Stomach (tissue), 9 donors: Measurements from ENCODE around the gene LRP1B. TPM values are rescaled to one million over a fixed set of nuclear protein-coding genes. Genes with fewer than 3 reads are reported as not detected.
"Not testable (repeated sequence)": the region's sequence is repeated elsewhere in the genome, so short reads cannot be mapped to it uniquely, and the experiment has no call there.

Experiments used
- DNase-seq, 2 donors: peaks; one replicate each; pipeline versions ENCODE4 v3.0.0 to v3.0.0-alpha.2; 2013 to 2019
- H3K27ac ChIP-seq, 5 donors: fragments of 200-600 bp in 4 of 5; sonication (generic) in 4 of 5; one replicate each; pipeline ENCODE4 v1.5.1; 2013 to 2019; ENCODE audit warnings: mild to moderate bottlenecking in 1 of 5, moderate library complexity in 1 of 5
- H3K27me3 ChIP-seq, 3 donors: fragments of 200-600 bp; sonication (generic); one replicate each; pipeline ENCODE4 v1.5.1; 2017 to 2019; ENCODE audit warnings: mixed run types in 1 of 3
- H3K36me3 ChIP-seq, 4 donors: fragments of 200-600 bp; sonication (generic); 1 replicate in 3 of 4; 2 replicates in 1 of 4; pipeline ENCODE4 v1.5.1; 2016 to 2019
- H3K4me1 ChIP-seq, 4 donors: fragments of 200-600 bp; sonication (generic); one replicate each; pipeline ENCODE4 v1.5.1; 2016 to 2019
- H3K4me3 ChIP-seq, 4 donors: fragments of 200-600 bp; sonication (generic) in 3 of 4; one replicate each; pipeline ENCODE4 v1.5.1; 2016 to 2019; ENCODE audit warnings: mild to moderate bottlenecking in 1 of 4
- H3K9me3 ChIP-seq, 4 donors: fragments of 200-600 bp; sonication (generic); one replicate each; pipeline ENCODE4 v1.5.1; 2016 to 2019
- CTCF ChIP-seq, 7 experiments: fragments of 450-650 bp in 4 of 7; fragments of 200-600 bp in 3 of 7; sonication (generic) in 3 of 7; IDR thresholded peaks; one replicate each; pipeline ENCODE4 v1.5.1; 2016 to 2019; ENCODE audit warnings: antibody characterized with exemption in 7 of 7, control low read depth in 2 of 7, mild to moderate bottlenecking in 1 of 7
- EP300 ChIP-seq: sonication (generic); formaldehyde crosslinking; IDR thresholded peaks from one replicate; pipeline ENCODE4 v1.6.1; 2017; ENCODE audit warnings: antibody characterized with exemption
- POLR2A ChIP-seq, 4 donors: fragments of 450-650 bp; IDR thresholded peaks; one replicate each; pipeline ENCODE4 v1.6.1; 2016; ENCODE audit warnings: antibody characterized with exemption in 4 of 4, control low read depth in 2 of 4, mild to moderate bottlenecking in 1 of 4, moderate library complexity in 1 of 4
- POLR2AphosphoS5 ChIP-seq, 3 donors: sonication (generic); formaldehyde crosslinking; IDR thresholded peaks; one replicate each; pipeline ENCODE4 v1.6.1; 2016; ENCODE audit warnings: antibody characterized with exemption in 3 of 3
- WGBS, 5 donors: extraction: QIAGEN DNeasy Blood & Tissue Kit in 3 of 5; methylation state at CpG; one replicate each; pipeline versions ENCODE4 v1.1.5 to v1.1.7; 2013 to 2018; 5-methylcytosine and 5-hydroxymethylcytosine counted together
- intact Hi-C: fragments of 100-400 bp; cut with DNase I; formaldehyde crosslinking; loops from one replicate; pipeline ENCODE4 v1.15.1; 2023; ENCODE audit warnings: low total_unique reads
- polyA plus RNA-seq, 3 donors: library from polyadenylated mRNA; stranded (reverse); fragments of 200-250 nt; gene quantifications; one replicate each; pipeline ENCODE4 v1.2.3, GENCODE V29; 2013
- total RNA-seq, 5 donors: library from RNA; depleted of rRNA; stranded (reverse); fragments of >200 nt; gene quantifications; one replicate each; pipeline versions ENCODE4 v1.1.0 to v1.2.3, GENCODE V29; 2014 to 2016
- donor health status: healthy with polysubstance abuse.
- donor health status: Bipolar disorder and iron deficiency.
- donor health status: healthy.

Gene LRP1B
- total and polyA plus RNA-seq, 8 donors: under 0.01 to 9.0 (median 0.38) TPM

GRCh38 chr2:140654565-140654964 is 1476.3 kb downstream of the LRP1B start:
- Histone ChIP-seq H3K4me1 (peaks cover 0 to 12% (median 0%) of the 10 kb centered on the region in 4 donors), H3K27me3 (no peaks in the 10 kb centered on the region), H3K4me3 (no peak overlapping the region), H3K36me3 (no peaks in the 10 kb centered on the region), H3K9me3 (no peaks in the 10 kb centered on the region), H3K27ac (no peak overlapping the region)
- TF ChIP-seq EP300 (no peak), POLR2A (IDR thresholded peaks at IDR 0.05) (no peak), POLR2AphosphoS5 (IDR thresholded peaks at IDR 0.05) (no peak), CTCF (IDR thresholded peaks at IDR 0.05) (no peak)
- WGBS, 5 donors: 77 to 90% (median 82%) methylated on average over 3 of the region's 3 CpGs
- DNase-seq: peak in 1 of 2 donors; percentile 16
- intact Hi-C loops: no loop called here

- WGBS, 5 donors: 56 to 69% (median 60%) methylated on average over 3 of the region's 3 CpGs
- intact Hi-C loops: no loop called here
- no peak for DNase-seq
- no peak overlapping the region for H3K4me3 ChIP-seq
- no peaks in the 10 kb centered on the region for H3K27me3 ChIP-seq
- peaks cover 0 to 4% (median 0%) of the 10 kb centered on the region in 4 donors for H3K4me1 ChIP-seq
- no peaks in the 10 kb centered on the region for H3K36me3 ChIP-seq
- no peak overlapping the region for H3K27ac ChIP-seq
- TF ChIP-seq POLR2AphosphoS5 (IDR thresholded peaks at IDR 0.05) (no peak), CTCF (IDR thresholded peaks at IDR 0.05) (no peak), EP300 (no peak), POLR2A (IDR thresholded peaks at IDR 0.05) (no peak)
- H3K9me3 ChIP-seq: no peaks in the 10 kb centered on the region
These were observed 1480.0 kb downstream of the LRP1B start for GRCh38 chr2:140650825-140651224.

GRCh38 chr2:140650134-140650533 is 1480.7 kb downstream of the LRP1B start:
- WGBS, 5 donors: 82 to 98% (median 96%) methylated on average over 4 of the region's 4 CpGs
- H3K27ac ChIP-seq, intact Hi-C loops, H3K4me3 ChIP-seq, H3K9me3 ChIP-seq, H3K4me1 ChIP-seq, H3K36me3 ChIP-seq, DNase-seq, H3K27me3 ChIP-seq: not testable (repeated sequence)

- no peak overlapping the region for H3K27ac ChIP-seq
- no peak for TF ChIP-seq POLR2AphosphoS5 (IDR thresholded peaks at IDR 0.05)
- no peak for TF ChIP-seq EP300
- TF ChIP-seq POLR2A (IDR thresholded peaks at IDR 0.05): no peak
- no peak for TF ChIP-seq CTCF (IDR thresholded peaks at IDR 0.05)
- intact Hi-C loops: no loop called here
- DNase-seq: no peak
- no peaks in the 10 kb centered on the region for H3K9me3 ChIP-seq
- H3K4me1 ChIP-seq: peaks cover 0 to 7% (median 2%) of the 10 kb centered on the region in 4 donors
- H3K4me3 ChIP-seq: no peak overlapping the region
- no peaks in the 10 kb centered on the region for H3K36me3 ChIP-seq
- no peaks in the 10 kb centered on the region for H3K27me3 ChIP-seq
- 34 to 55% (median 45%) methylated on average over 2 of the region's 2 CpGs for WGBS, 5 donors
These were observed 1482.4 kb downstream of the LRP1B start for GRCh38 chr2:140648393-140648792.

- Histone ChIP-seq H3K36me3 (no peaks in the 10 kb centered on the region), H3K9me3 (no peaks in the 10 kb centered on the region), H3K4me3 (no peak overlapping the region), H3K4me1 (peaks cover 0 to 8% (median 2%) of the 10 kb centered on the region in 4 donors), H3K27me3 (no peaks in the 10 kb centered on the region), H3K27ac (no peak overlapping the region)
- intact Hi-C loops: no loop called here
- TF ChIP-seq POLR2A (IDR thresholded peaks at IDR 0.05) (no peak), EP300 (no peak), POLR2AphosphoS5 (IDR thresholded peaks at IDR 0.05) (no peak), CTCF (IDR thresholded peaks at IDR 0.05) (no peak)
- peak in 1 of 2 donors; percentile 32 for DNase-seq
- WGBS, 5 donors: 19 to 27% (median 26%) methylated on average over 3 of the region's 3 CpGs
These were observed 1487.0 kb downstream of the LRP1B start for GRCh38 chr2:140643761-140644187.
